Fibroblast of skin of scalp (primary cell): ENCODE measurements around the gene MRPL53.
A peak's percentile ranks its signal among the peaks of the same experiment; 100 is the strongest.
"Not testable (repeated sequence)": the region's sequence is repeated elsewhere in the genome, so short reads cannot be mapped to it uniquely, and the experiment has no call there.

Experiments
- DNase-seq: peaks from one replicate; pipeline ENCODE4 v3.0.0-alpha.2; 2013

The MRPL53 gene

GRCh38 chr2:74481431-74481830 lies 9.0 kb upstream of the MRPL53 start:
- DNase-seq, result no peak

DNA sequence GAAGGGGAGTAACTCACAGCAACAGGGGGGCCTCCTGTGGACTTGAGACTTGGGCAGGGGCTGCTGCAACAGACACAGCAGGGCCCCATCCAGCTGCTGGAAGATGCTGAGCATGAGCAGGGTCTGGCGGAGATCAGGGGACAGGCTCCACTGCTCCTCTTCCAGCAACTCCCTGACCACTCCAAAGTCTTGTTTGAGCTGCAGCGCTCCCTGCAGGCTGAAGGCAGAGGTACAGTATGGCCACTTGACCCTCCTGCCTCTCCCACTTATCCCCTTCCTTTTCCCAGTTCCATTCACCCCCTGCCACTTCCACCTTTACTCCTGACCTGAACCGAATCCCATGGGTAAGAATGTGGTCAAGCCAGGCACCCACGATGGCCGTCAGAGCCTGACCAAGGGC lies 2.4 kb upstream of the MRPL53 start:
- no peak for DNase-seq

GRCh38 chr2:74474481-74474880 lies 2.0 kb upstream of the MRPL53 start:
- no peak for DNase-seq

DNA sequence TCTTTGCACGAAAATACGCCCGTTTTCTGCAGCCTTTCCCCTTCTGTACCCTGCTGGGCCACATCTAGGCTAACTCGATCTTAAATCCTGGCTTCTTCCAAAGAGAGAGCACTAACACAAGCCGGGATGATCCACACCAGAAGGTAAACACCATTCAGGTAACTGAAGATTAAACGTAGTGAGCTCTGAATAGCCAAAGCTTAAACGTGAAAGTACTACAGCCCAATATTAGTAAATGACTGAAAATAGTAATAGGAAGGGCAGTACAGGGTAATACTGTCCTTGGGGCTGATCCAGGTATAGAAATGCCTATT lies 422 bp upstream of the MRPL53 start:
- no peak for DNase-seq

DNA sequence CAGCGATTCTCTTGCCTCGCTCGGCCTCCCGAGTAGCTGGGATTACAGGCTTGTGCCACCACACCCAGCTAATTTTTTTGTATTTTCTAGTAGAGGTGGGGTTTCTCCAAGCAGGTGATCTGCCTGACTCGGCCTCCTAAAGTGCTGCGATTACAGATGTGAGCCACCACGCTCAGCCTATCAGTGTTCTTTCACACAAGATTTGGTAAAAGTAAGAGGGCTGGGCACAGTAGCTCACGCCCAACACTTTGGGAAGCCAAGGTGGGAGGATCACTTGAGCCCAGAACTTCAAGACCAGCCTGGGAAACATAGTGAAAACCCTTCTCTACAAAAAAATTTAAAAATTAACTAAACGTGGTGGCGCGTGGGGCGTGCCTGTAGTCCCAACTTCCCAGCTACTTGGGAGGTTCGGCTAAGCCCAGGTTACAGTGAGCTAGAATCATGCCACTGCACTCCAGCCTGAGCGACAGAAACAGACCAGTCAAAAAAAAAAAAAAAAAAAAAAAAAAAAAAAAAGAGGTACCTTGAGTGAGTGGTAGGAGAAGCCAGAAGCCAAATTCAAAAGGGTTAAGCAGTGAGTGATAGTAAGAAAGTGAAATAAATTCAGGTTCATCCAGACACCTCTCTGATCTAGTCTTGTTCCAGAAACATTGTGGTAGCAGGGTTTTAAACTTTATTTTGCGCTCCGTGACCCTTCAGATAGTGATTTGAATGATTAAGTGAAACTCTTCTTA lies 981 bp downstream of the MRPL53 start:
- no peak for DNase-seq

DNA sequence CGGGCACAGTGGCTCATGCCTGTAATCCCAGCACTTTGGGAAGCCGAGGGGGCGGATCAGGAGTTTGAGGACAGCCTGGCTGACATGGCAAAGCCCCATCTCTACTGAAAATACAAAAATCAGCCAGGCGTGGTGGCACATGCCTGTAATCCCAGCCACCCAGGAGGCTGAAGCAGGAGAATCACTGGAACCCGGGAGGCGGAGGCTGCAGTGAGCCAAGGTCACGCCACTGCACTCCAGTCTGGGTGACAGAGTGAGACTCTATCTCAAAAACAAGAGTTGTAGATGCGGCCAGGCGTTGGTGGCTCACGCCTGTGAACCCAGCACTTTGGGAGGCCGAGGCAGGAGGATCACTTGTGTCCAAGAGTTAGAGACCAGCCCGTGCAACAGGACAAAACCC lies 1.7 kb downstream of the MRPL53 start:
- not testable (repeated sequence) for DNase-seq

- no peak for DNase-seq
These were observed 8.1 kb downstream of the MRPL53 start for GRCh38 chr2:74464406-74464805.

GRCh38 chr2:74462786-74463105 lies 9.7 kb downstream of the MRPL53 start:
- DNase-seq, result no peak

DNA sequence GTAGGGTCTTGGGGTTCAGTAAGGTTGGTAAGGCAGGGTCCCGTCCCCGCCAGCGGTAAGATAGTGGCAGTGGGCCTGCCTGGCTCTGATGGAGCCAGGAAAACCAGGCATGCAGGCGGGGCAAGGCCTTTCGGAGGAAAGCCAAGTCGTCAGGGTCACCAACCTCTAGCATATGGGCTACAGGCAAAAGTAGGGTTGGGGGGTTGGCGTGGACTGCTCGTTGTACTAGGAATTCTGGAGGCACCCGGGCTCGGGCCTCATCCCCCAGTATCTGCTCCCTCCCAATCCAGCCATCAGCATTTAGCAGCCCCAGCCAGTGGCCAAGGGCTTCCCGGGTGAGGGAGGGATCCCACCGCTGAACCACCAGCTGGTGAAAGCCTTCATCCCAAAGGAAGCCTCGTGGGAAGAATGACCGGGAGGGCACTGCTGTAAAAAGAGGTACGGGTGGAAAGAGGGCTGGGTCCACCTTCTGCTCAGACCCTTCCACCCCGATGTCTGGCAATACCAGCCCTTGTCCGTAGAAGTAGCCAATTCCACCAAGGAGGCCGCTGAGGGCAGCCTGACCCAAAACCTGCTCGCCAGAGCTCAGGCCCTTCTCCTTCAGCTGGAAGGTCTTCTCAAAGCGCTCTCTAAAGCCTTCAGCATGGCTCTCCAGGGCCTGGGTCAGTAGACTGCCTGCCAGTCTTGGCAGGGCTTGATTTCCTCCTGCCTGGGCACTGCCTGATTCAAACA lies 10.3 kb downstream of the MRPL53 start:
- DNase-seq, result no peak

DNA sequence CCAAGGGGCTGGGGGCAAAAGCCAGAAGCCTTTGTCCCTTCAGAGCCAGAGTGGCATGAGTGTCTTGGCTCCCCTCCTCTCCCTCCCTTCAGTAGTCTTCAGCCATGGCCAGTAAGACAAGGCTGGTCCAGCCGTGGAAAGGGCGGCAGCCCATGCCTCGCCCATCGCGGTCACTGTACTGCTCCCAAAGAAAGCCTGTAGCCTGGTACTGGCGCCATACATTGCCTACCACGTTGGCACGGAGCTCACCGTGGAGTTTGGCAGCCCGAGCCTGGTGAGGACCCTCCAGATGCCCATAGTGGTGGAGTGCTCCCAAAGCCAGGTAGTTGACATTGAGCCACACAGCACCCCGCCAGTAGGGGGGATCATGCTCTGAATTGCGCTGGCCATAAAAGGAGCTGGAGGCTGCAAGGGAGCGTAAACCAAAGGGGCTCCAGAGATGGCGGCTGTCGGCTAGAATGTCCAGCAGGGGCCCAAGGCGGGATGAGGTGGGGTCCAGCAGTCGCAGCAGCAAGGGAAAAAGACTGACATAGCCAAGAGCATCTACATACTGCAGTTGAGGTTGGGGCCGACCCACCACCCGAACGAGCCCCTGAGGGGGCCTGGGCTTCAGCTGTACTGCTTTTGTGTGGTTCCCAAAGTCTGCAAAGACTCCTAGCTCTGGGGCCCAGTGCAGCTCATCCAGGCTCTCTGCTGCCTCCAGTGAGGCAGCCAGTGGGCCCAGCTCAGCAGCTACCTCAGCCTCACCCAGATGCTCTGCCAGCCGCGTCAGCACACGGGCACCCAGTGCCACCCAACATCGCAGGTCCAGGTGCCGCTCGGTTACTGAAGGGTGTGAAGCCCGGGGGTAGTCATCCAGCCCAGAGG lies 11.1 kb downstream of the MRPL53 start:
- no peak for DNase-seq

- not testable (repeated sequence) for DNase-seq
These were observed 12.3 kb downstream of the MRPL53 start for GRCh38 chr2:74460187-74460586.

GRCh38 chr2:74459503-74460118 lies 12.9 kb downstream of the MRPL53 start:
- not testable (repeated sequence) for DNase-seq

- DNase-seq, result no peak
These were observed 13.5 kb downstream of the MRPL53 start for GRCh38 chr2:74458938-74459363.

- peak; percentile 100 for DNase-seq
These were observed 14.1 kb downstream of the MRPL53 start, which contains the start of gene WBP1 for GRCh38 chr2:74458132-74458937. TSS of gene WBP1 (plus strand) at chr2:74458438. CDS start at chr2:74458603, 165 bp downstream.

- peak; percentile 24 for DNase-seq
These were observed 14.8 kb downstream of the MRPL53 start for GRCh38 chr2:74457549-74458131.

DNA sequence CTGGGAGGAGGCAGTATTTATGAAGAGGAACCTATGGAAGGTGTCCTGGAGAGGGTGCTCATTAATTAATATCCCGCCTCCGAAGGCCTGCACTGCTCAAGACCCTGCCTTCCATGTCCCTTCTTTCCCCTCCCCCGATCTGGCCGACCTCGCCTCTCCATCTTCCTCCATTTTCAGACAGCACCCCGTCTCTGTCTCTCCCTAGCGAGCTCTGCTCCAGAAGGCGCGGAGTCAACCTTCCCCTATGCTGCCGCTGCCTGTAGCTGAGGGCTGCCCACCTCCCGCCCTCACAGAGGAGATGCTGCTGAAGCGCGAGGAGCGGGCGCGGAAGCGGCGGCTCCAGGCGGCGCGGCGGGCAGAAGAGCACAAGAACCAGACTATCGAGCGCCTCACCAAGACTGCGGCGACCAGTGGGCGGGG lies 15.3 kb downstream of the MRPL53 start:
- peak; percentile 17 for DNase-seq

GRCh38 chr2:74454654-74455511 lies 17.6 kb downstream of the MRPL53 start, which contains the start of gene INO80B:
TSS of gene INO80B (plus strand) at chr2:74455087. CDS start at chr2:74455117, 30 bp downstream.
- peak; percentile 98 for DNase-seq

- no peak for DNase-seq
These were observed 21.8 kb downstream of the MRPL53 start for GRCh38 chr2:74450570-74451190.

GRCh38 chr2:74448771-74449170 lies 23.7 kb downstream of the MRPL53 start:
- no peak for DNase-seq
